IMR-90 (cell line): ENCODE measurements around the gene ZNF311. TPM values are rescaled to one million over a fixed set of nuclear protein-coding genes. Genes with fewer than 3 reads are reported as not detected.

Source experiments
- ATAC-seq: fragments of 200-7000 bp; cut with Tn5 transposase; 2 replicates; pipeline ENCODE4 v1.9.1; 2020; ENCODE audit warnings: low read depth, mild to moderate bottlenecking, moderate library complexity
- BruUV-seq: library from RNA; stranded (reverse); fragments of 400-500 nt; replicated peaks from 2 replicates; lab custom pipeline; 2021; lab: Mats Ljungman, UMichigan
- CTCF ChIA-PET: fragments of 300-600 bp; formaldehyde crosslinking; extraction: SDS; loops from one replicate; lab custom pipeline; 2021; ENCODE audit warnings: antibody characterized with exemption; lab: Yijun Ruan, JAX
- POLR2A ChIA-PET: fragments of 300-600 bp; sonication (Branson Sonifier 250); formaldehyde crosslinking; loops from one replicate; lab custom pipeline; 2022; ENCODE audit warnings: antibody characterized with exemption; ENCODE audit not compliant: unreplicated experiment; lab: Charles Lee
- DNase-seq: peaks from one replicate; pipeline ENCODE4 v3.0.0; 2013
- H2AFZ ChIP-seq: replicated peaks from 2 replicates; pipeline ENCODE3; 2013; ENCODE audit warnings: low read length, mild to moderate bottlenecking; ENCODE audit not compliant: poor library complexity
- H2AK5ac ChIP-seq: 2 replicates; pipeline ENCODE4 v1.6.1; 2013; ENCODE audit warnings: low read depth, low read length, inconsistent platforms
- H2AK9ac ChIP-seq: replicated peaks from 2 replicates; pipeline ENCODE3; 2013; ENCODE audit warnings: mild to moderate bottlenecking, low read depth, low read length, moderate library complexity; ENCODE audit not compliant: poor library complexity
- H2BK120ac ChIP-seq: 2 replicates; pipeline ENCODE4 v1.6.1; 2013; ENCODE audit warnings: low read depth, low read length, inconsistent platforms
- H2BK15ac ChIP-seq: 3 replicates; pipeline ENCODE4 v1.6.1; 2013; ENCODE audit warnings: low read depth, low read length, inconsistent platforms
- H2BK20ac ChIP-seq: 2 replicates; pipeline ENCODE4 v1.6.1; 2013; ENCODE audit warnings: low read depth, mild to moderate bottlenecking, inconsistent platforms, low read length, moderate library complexity
- H2BK5ac ChIP-seq: 2 replicates; pipeline ENCODE4 v1.6.1; 2013; ENCODE audit warnings: mild to moderate bottlenecking, low read depth, low read length, inconsistent platforms; ENCODE audit not compliant: poor library complexity, severe bottlenecking
- H3K14ac ChIP-seq: replicated peaks from 2 replicates; pipeline ENCODE4 v1.6.1; 2013; ENCODE audit warnings: low read depth, low read length, inconsistent platforms
- H3K18ac ChIP-seq: 2 replicates; pipeline ENCODE4 v1.6.1; 2013; ENCODE audit warnings: low read depth, low read length, control low read depth
- H3K23ac ChIP-seq: 2 replicates; pipeline ENCODE4 v1.6.1; 2013; ENCODE audit warnings: low read depth, low read length, inconsistent platforms
- H3K27ac ChIP-seq: 2 replicates; pipeline ENCODE4 v1.5.1; 2013; ENCODE audit warnings: mild to moderate bottlenecking, control low read depth, low read length; ENCODE audit not compliant: insufficient read depth
- H3K27me3 ChIP-seq: 2 replicates; pipeline ENCODE4 v1.6.1; 2013; ENCODE audit warnings: low read length; ENCODE audit not compliant: control insufficient read depth, insufficient read depth
- H3K36me3 ChIP-seq: 2 replicates; pipeline ENCODE4 v1.6.1; 2013; ENCODE audit warnings: low read length, mixed read lengths; ENCODE audit not compliant: control insufficient read depth, insufficient read depth
- H3K4ac ChIP-seq: 2 replicates; pipeline ENCODE4 v1.6.1; 2013; ENCODE audit warnings: low read depth, low read length, inconsistent platforms
- H3K4me1 ChIP-seq: 2 replicates; pipeline ENCODE4 v1.6.1; 2013; ENCODE audit warnings: low read length, mixed read lengths; ENCODE audit not compliant: control insufficient read depth, insufficient read depth
- H3K4me2 ChIP-seq: 2 replicates; pipeline ENCODE4 v1.6.1; 2013; ENCODE audit warnings: low read depth, mild to moderate bottlenecking, control low read depth, low read length, moderate library complexity
- H3K4me3 ChIP-seq: 2 replicates; pipeline ENCODE4 v1.5.1; 2013; ENCODE audit warnings: low read depth, mild to moderate bottlenecking, control low read depth, low read length, moderate library complexity; ENCODE audit not compliant: insufficient read depth
- H3K56ac ChIP-seq: 2 replicates; pipeline ENCODE4 v1.6.1; 2013; ENCODE audit warnings: low read length, inconsistent platforms; ENCODE audit not compliant: insufficient read depth; ENCODE audit errors: extremely low read depth
- H3K79me1 ChIP-seq, 2 experiments: 2 replicates each; pipeline ENCODE4 v1.6.1; 2013; ENCODE audit warnings: low read length in 2 of 2, inconsistent platforms in 1 of 2, low read depth in 1 of 2
- H3K9ac ChIP-seq: 2 replicates; pipeline ENCODE4 v1.6.1; 2013; ENCODE audit warnings: low read depth, low read length, control low read depth
- H3K9me1 ChIP-seq: 2 replicates; pipeline ENCODE4 v1.6.1; 2013; ENCODE audit warnings: low read length, inconsistent platforms; ENCODE audit not compliant: insufficient read depth
- H3K9me3 ChIP-seq: 2 replicates; pipeline ENCODE4 v1.6.1; 2013; ENCODE audit warnings: low read length; ENCODE audit not compliant: control insufficient read depth, insufficient read depth
- H4K20me1 ChIP-seq: 2 replicates; pipeline ENCODE4 v1.6.1; 2013; ENCODE audit warnings: low read length, inconsistent platforms; ENCODE audit not compliant: insufficient read depth
- H4K5ac ChIP-seq: 2 replicates; pipeline ENCODE4 v1.6.1; 2013; ENCODE audit warnings: mild to moderate bottlenecking, low read depth, low read length, control low read depth
- H4K8ac ChIP-seq, 2 experiments: 2 replicates each; pipeline ENCODE4 v1.6.1; 2013; ENCODE audit warnings: low read depth in 2 of 2, low read length in 2 of 2, control low read depth in 1 of 2, inconsistent platforms in 1 of 2
- H4K91ac ChIP-seq: 2 replicates; pipeline ENCODE4 v1.6.1; 2013; ENCODE audit warnings: low read depth, low read length, inconsistent platforms; ENCODE audit not compliant: insufficient read depth
- CEBPB ChIP-seq: IDR thresholded peaks from 2 replicates; pipeline ENCODE4 v1.6.1; 2012; ENCODE audit warnings: low read depth, low read length, improper control_type of control experiment
- CTCF ChIP-seq: conservative IDR thresholded peaks from 2 replicates; pipeline ENCODE4 v1.5.1; 2012; ENCODE audit warnings: mild to moderate bottlenecking, low read depth, low read length, improper control_type of control experiment
- FOS ChIP-seq: fragments of 150-350 bp; IDR thresholded peaks from 2 replicates; pipeline ENCODE4 v1.6.1; 2016; ENCODE audit warnings: low read depth, low read length
- USF2 ChIP-seq: fragments of 150-350 bp; IDR thresholded peaks from 2 replicates; pipeline ENCODE4 v1.6.1; 2017; ENCODE audit warnings: mild to moderate bottlenecking, antibody characterized with exemption, low read length, low read depth
- WGBS, 2 experiments: methylation state at CpG; one replicate each; pipeline versions ENCODE4 v1.1.5 to v1.1.7; 2013; ENCODE audit warnings: missing lambda C conversion rate in 2 of 2; ENCODE audit not compliant: insufficient read length in 1 of 2; ENCODE audit errors: extremely low coverage in 2 of 2; 5-methylcytosine and 5-hydroxymethylcytosine counted together
- dilution Hi-C: fragments of 300-500 bp; cut with HindIII; formaldehyde crosslinking; loops from one replicate; pipeline ENCODE4 v1.14.3; 2018; ENCODE audit warnings: low sequenced_read_pairs; ENCODE audit not compliant: unreplicated experiment
- in situ Hi-C: fragments of 300-500 bp; cut with MboI; formaldehyde crosslinking; loops from 3 replicates; pipeline ENCODE4 v1.14.3; 2019; ENCODE audit warnings: low sequenced_read_pairs, inconsistent platforms, mixed read lengths
- intact Hi-C: fragments of 100-400 bp; cut with micrococcal nuclease; formaldehyde crosslinking; loops from 2 replicates; pipeline ENCODE4 v1.10.0; 2022
- polyA plus RNA-seq, 3 experiments: library from polyadenylated mRNA; depleted of rRNA; stranded (reverse); fragments of >200 nt; gene quantifications; 2 replicates each; pipeline ENCODE4 v1.2.3, GENCODE V29; 2012; ENCODE audit warnings: low replicate concordance in 1 of 3
- total RNA-seq: library from RNA; depleted of rRNA; stranded (reverse); fragments of >200 nt; gene quantifications from 2 replicates; pipeline ENCODE4 v1.2.3, GENCODE V29; 2012

ZNF311 gene
- total and polyA plus RNA-seq, 2 of the 4 experiments (the other 2 are of a cell fraction), result 0.34 to 0.36 TPM

GRCh38 chr6:28982476-28983266 is 22.4 kb downstream of the ZNF311 start:
- no peak overlapping the region for H2BK15ac ChIP-seq
- ChIA-PET CTCF (no interaction called here), POLR2A (no interaction called here)
- H4K20me1 ChIP-seq, result no peaks in the 10 kb centered on the region; the same call in 1 of the 2 replicates
- H3K4ac ChIP-seq, result no peak overlapping the region
- no peak overlapping the region for H2BK20ac ChIP-seq
- no peak overlapping the region for H3K18ac ChIP-seq
- H3K23ac ChIP-seq, result peak overlapping the region; percentile 54; the same call in 1 of the 2 replicates
- peaks cover 2% of the 10 kb centered on the region; the same call in 1 of the 2 replicates for H3K4me1 ChIP-seq
- H4K91ac ChIP-seq, result no peak overlapping the region
- H2AK9ac ChIP-seq, result no peak overlapping the region
- H3K14ac ChIP-seq, result no peak overlapping the region
- WGBS, 2 experiments, result no CpG with 5 or more reads among the region's 17 CpGs
- dilution Hi-C loops (no loop called here), intact Hi-C loops (loop anchor here (1.0 to 5.0 kb wide), 6 partner anchors 34 to 253 kb away; no protein-coding TSS in a partner anchor), in situ Hi-C loops (no loop called here)
- H2AK5ac ChIP-seq, result no peak overlapping the region
- H3K4me3 ChIP-seq, result peak overlapping the region; percentile 58
- 0 out of 2 replicates have a peak, but pooled peaks have one; percentile 16 for TF ChIP-seq CTCF
- no peak for TF ChIP-seq CEBPB
- TF ChIP-seq FOS, result no peak
- no peak for TF ChIP-seq USF2
- H3K9me1 ChIP-seq, result no peaks in the 10 kb centered on the region
- DNase-seq (peak; percentile 67), ATAC-seq (peak; percentile 54)
- no peak overlapping the region for H3K27ac ChIP-seq
- no peaks in the 10 kb centered on the region for H3K9me3 ChIP-seq
- H2BK120ac ChIP-seq, result no peak overlapping the region
- no peak overlapping the region for H4K5ac ChIP-seq
- no peaks in the 10 kb centered on the region for H3K27me3 ChIP-seq
- peak overlapping the region; percentile 27 for H2BK5ac ChIP-seq
- peak overlapping the region; percentile 70 for H3K4me2 ChIP-seq
- H4K8ac ChIP-seq, result no peak overlapping the region
- no TSS peak for BruUV-seq
- H3K9ac ChIP-seq, result peak overlapping the region; percentile 63; the same call in 1 of the 2 replicates
- peak overlapping the region; percentile 84 for H2AFZ ChIP-seq
- H3K79me1 ChIP-seq, result no peaks in the 10 kb centered on the region
- no peak overlapping the region; the same call in 1 of the 2 replicates for H3K56ac ChIP-seq
- no peaks in the 10 kb centered on the region for H3K36me3 ChIP-seq
